DOHH2 (cell line): ENCODE data around the gene CARS2.
"Not testable (repeated sequence)": the region's sequence is repeated elsewhere in the genome, so short reads cannot be mapped to it uniquely, and the experiment has no call there.

Experiments
- H3F3A ChIP-seq: fragments of 200-600 bp; sonication (generic), shearing (Covaris generic); 2 replicates; pipeline ENCODE4 v1.6.0; 2016; ENCODE audit warnings: antibody characterized with exemption, mild to moderate bottlenecking; ENCODE audit not compliant: control insufficient read depth, insufficient read depth
- H3K27ac ChIP-seq: fragments of 200-600 bp; sonication (generic); 2 replicates; pipeline ENCODE4 v1.5.1; 2014; ENCODE audit warnings: low read depth, mild to moderate bottlenecking, low read length, moderate library complexity
- H3K27me3 ChIP-seq: fragments of 200-600 bp; sonication (generic); 2 replicates; pipeline ENCODE4 v1.6.1; 2014; ENCODE audit warnings: mild to moderate bottlenecking, low read length, mixed read lengths; ENCODE audit not compliant: control insufficient read depth
- H3K36me3 ChIP-seq: fragments of 200-600 bp; sonication (generic); 2 replicates; pipeline ENCODE4 v1.6.1; 2014; ENCODE audit warnings: mild to moderate bottlenecking, low read length, moderate library complexity, mixed read lengths; ENCODE audit not compliant: control insufficient read depth
- H3K4me1 ChIP-seq: fragments of 200-600 bp; sonication (generic); 2 replicates; pipeline ENCODE4 v1.6.1; 2014; ENCODE audit warnings: mild to moderate bottlenecking, low read length, mixed read lengths; ENCODE audit not compliant: control insufficient read depth
- H3K4me2 ChIP-seq: fragments of 200-600 bp; sonication (generic); 2 replicates; pipeline ENCODE4 v1.6.0; 2014; ENCODE audit warnings: mild to moderate bottlenecking, low read length, moderate library complexity
- H3K4me3 ChIP-seq: fragments of 200-600 bp; sonication (generic); 2 replicates; pipeline ENCODE4 v1.5.1; 2014; ENCODE audit warnings: mild to moderate bottlenecking, low read length, mixed read lengths
- H3K79me2 ChIP-seq: fragments of 200-600 bp; sonication (generic); 2 replicates; pipeline ENCODE4 v1.6.1; 2014; ENCODE audit warnings: mild to moderate bottlenecking, low read length, mixed read lengths; ENCODE audit not compliant: control insufficient read depth
- H3K9me2 ChIP-seq: fragments of 200-600 bp; sonication (generic); replicated peaks from 2 replicates; pipeline ENCODE4 v1.6.1; 2014; ENCODE audit warnings: mild to moderate bottlenecking, low read length, mixed read lengths; ENCODE audit not compliant: control insufficient read depth
- H3K9me3 ChIP-seq: fragments of 200-600 bp; sonication (generic); 2 replicates; pipeline ENCODE4 v1.6.1; 2014; ENCODE audit warnings: antibody characterized with exemption, low read length, mixed read lengths; ENCODE audit not compliant: control insufficient read depth, insufficient read depth
- H4K20me1 ChIP-seq: fragments of 200-600 bp; sonication (generic); 2 replicates; pipeline ENCODE4 v1.6.0; 2014; ENCODE audit warnings: low read depth, mild to moderate bottlenecking, antibody characterized with exemption, low read length, moderate library complexity; ENCODE audit not compliant: control insufficient read depth, insufficient read depth
- EZH2phosphoT487 ChIP-seq: fragments of 200-600 bp; sonication (generic); IDR thresholded peaks from 2 replicates; pipeline ENCODE4 v1.6.1; 2017; ENCODE audit warnings: borderline replicate concordance, mild to moderate bottlenecking, antibody characterized with exemption, low read length, moderate library complexity, mixed read lengths
- TF ChIP-seq, protein P1 (sequence below): fragments of 200-600 bp; sonication (generic); IDR thresholded peaks from one replicate; pipeline ENCODE4 v1.5.1; 2014; ENCODE audit warnings: antibody characterized with exemption, mild to moderate bottlenecking, low read depth, low read length; ENCODE audit not compliant: poor library complexity, severe bottlenecking

CARS2 gene

DNA sequence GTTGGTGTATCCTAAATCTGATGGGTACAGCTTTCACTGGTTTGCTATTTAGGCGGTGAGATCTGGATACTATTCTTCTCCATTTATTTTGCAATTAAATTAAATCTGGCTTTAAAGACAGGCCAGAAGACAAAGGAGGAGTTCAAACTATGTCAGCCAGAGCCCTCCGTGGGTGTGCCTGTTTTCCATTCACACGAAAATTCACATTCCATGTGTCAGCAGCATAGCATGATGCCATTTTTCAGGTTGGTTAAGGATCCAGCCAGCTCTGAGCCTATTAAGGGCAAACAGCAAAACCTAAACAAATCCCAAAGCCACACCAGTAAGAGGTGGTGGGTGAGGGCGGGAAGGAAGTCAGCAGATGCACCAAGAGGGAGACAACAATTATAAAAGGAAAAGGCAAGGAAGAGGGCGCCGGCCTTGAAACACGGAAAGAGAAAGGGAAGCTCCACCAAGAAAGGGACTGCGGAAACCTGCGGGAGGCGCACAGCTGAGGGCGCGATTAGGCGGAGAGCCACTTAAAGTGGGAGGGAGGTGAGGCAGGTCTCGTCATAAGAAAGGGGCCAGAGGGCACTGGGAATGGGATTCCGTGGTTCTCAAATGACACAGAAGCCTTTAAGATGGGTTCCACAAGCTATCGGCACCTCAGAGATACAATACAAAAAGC lies 43.0 kb downstream of the CARS2 start:
- Histone ChIP-seq H3K36me3 (peaks cover 85% of the 10 kb centered on the region), H3F3A (no peaks in the 10 kb centered on the region), H3K4me2 (no peak overlapping the region), H3K27me3 (no peaks in the 10 kb centered on the region), H3K27ac (no peak overlapping the region), H3K79me2 (no peaks in the 10 kb centered on the region; the same call in 1 of the 2 replicates), H3K9me2 (no peaks in the 10 kb centered on the region), H3K9me3 (no peaks in the 10 kb centered on the region), H3K4me3 (no peak overlapping the region), H3K4me1 (peaks cover 7% of the 10 kb centered on the region; the same call in 1 of the 2 replicates), H4K20me1 (no peaks in the 10 kb centered on the region)
- TF ChIP-seq, protein P1, sequence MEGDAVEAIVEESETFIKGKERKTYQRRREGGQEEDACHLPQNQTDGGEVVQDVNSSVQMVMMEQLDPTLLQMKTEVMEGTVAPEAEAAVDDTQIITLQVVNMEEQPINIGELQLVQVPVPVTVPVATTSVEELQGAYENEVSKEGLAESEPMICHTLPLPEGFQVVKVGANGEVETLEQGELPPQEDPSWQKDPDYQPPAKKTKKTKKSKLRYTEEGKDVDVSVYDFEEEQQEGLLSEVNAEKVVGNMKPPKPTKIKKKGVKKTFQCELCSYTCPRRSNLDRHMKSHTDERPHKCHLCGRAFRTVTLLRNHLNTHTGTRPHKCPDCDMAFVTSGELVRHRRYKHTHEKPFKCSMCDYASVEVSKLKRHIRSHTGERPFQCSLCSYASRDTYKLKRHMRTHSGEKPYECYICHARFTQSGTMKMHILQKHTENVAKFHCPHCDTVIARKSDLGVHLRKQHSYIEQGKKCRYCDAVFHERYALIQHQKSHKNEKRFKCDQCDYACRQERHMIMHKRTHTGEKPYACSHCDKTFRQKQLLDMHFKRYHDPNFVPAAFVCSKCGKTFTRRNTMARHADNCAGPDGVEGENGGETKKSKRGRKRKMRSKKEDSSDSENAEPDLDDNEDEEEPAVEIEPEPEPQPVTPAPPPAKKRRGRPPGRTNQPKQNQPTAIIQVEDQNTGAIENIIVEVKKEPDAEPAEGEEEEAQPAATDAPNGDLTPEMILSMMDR = no peak
- TF ChIP-seq EZH2phosphoT487 = no peak

DNA sequence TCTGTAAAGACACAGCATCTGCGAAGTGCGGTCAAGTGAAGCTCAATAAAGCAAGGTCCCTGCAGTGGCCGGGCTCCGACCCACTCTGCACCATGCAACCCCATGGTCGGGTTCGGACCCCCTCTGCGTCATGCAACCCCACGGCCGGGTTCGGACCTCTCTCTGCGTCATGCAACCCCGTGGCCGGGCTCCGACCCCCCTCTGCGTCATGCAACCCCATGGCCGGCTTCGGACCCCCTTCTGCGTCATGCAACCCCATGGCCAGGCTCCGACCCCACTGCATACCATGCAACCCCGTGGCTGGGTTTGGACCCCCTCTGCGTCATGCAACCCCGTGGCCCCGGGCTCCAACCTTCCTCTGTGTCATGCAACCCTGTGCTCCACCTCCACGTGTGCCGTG lies 43.8 kb downstream of the CARS2 start:
- Histone ChIP-seq H3K4me1 (peaks cover 7% of the 10 kb centered on the region; the same call in 1 of the 2 replicates), H3K27me3 (no peaks in the 10 kb centered on the region), H3K27ac (no peak overlapping the region)

DNA sequence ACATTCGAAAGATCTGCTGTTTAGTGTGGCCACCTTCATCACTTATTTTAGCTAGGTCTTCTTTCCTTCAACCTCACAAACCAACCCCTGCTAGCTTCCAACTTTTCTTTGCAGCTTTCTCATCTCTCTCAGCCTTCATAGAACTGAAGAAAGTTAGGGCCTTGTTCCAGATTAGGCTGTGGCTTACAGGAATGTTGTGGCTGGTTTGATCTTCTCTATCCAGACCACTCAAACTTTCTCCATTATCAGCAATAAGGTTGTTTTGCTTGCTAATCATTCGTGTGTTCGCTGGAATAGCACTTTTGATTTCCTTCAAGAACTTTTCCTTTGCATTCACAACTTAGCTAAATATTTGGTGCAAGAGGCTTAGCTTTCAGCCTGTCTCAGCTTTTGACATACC lies 44.7 kb downstream of the CARS2 start:
- TF ChIP-seq, protein P1 = no peak
- no peak for TF ChIP-seq EZH2phosphoT487
- Histone ChIP-seq H3K4me2 (no peak overlapping the region), H3K36me3 (peaks cover 73% of the 10 kb centered on the region), H3F3A (no peaks in the 10 kb centered on the region), H3K27ac (no peak overlapping the region), H3K4me1 (peaks cover 7% of the 10 kb centered on the region; the same call in 1 of the 2 replicates), H3K4me3 (no peak overlapping the region), H4K20me1 (no peaks in the 10 kb centered on the region), H3K9me2 (no peaks in the 10 kb centered on the region), H3K79me2 (no peaks in the 10 kb centered on the region; the same call in 1 of the 2 replicates), H3K27me3 (no peaks in the 10 kb centered on the region), H3K9me3 (no peaks in the 10 kb centered on the region)

More for the DNA sequence above, 43.8 kb downstream of the CARS2 start:
- Histone ChIP-seq H3K79me2 (no peaks in the 10 kb centered on the region; the same call in 1 of the 2 replicates), H3K9me2 (no peaks in the 10 kb centered on the region), H3F3A (no peaks in the 10 kb centered on the region), H3K4me2 (no peak overlapping the region), H3K9me3 (no peaks in the 10 kb centered on the region), H3K36me3 (peaks cover 81% of the 10 kb centered on the region), H4K20me1 (no peaks in the 10 kb centered on the region), H3K4me3 (no peak overlapping the region)
- TF ChIP-seq EZH2phosphoT487 = no peak
- TF ChIP-seq, protein P1 = no peak

DNA sequence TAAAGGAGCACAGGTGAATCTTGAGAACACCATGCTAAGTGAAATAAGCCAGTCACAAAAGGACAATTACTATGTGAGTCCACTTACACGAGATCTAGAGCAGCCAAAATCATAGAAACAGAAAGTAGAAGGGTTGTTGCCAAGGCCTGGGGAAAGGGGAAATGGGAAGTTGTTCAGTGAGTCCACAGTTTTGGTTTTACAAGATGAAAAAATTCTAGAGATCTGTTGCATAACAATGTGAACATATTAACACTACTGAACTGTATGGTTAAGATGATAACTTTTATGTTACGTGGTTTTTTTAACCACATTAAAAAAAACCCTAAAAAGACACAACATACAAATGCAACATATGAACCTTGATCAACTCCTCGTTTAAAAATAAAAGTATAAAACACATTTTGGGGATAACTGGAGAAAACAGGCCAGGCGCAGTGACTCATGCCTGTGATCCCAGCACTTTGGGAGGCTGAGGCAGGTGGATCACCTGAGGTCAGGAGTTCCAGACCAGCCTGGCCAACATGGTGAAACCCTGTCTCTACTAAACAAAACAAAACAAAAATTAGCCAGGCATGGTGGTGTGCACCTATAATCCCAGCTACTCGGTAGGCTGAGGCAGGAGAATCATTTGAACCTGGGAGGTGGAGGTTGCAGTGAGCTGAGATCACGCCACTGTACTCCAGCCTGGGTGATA lies 47.6 kb downstream of the CARS2 start:
- H3K36me3 ChIP-seq = peaks cover 59% of the 10 kb centered on the region
- H3K4me2 ChIP-seq, H3K79me2 ChIP-seq, H3K27ac ChIP-seq, H3K4me1 ChIP-seq, H3F3A ChIP-seq, H3K4me3 ChIP-seq, H3K9me3 ChIP-seq, H3K9me2 ChIP-seq, H3K27me3 ChIP-seq, H4K20me1 ChIP-seq: not testable (repeated sequence)
